ENCODE data around the gene HECTD4. TPM values are rescaled to one million over a fixed set of nuclear protein-coding genes. Genes with fewer than 3 reads are reported as not detected.

HECTD4 gene
- total RNA-seq, 1 experiment from 2014 or later: 54.5 TPM

- no peaks in the 10 kb centered on the region for H3K27me3 ChIP-seq (replicated peaks; ENCODE audit: control insufficient read depth, insufficient read depth, low read length)
- no peak for TF ChIP-seq CTCF (IDR thresholded peaks at IDR 0.05; ENCODE audit: insufficient read depth in 1 of 2, low read depth in 1 of 2, low read length in 1 of 2, severe bottlenecking in 1 of 2, unreplicated experiment in 1 of 2)
- H3K36me3 Mint-ChIP-seq (ENCODE audit: insufficient read depth, unreplicated experiment): peaks cover 40% of the 10 kb centered on the region
- no TSS peak for BruUV-seq (replicated peaks)
- H3K36me3 ChIP-seq (ENCODE audit: control insufficient read depth, insufficient read depth, low read length): peaks cover 3% of the 10 kb centered on the region; the same call in 1 of the 2 replicates
- POLR2A ChIA-PET: no interaction called here
- intact Hi-C loops (cut with micrococcal nuclease; ENCODE audit: unreplicated experiment): no loop called here
- CTCF ChIA-PET: no interaction called here
- H3K27me3 Mint-ChIP-seq (ENCODE audit: insufficient read depth, unreplicated experiment): no peaks in the 10 kb centered on the region
- no peaks in the 10 kb centered on the region for H3K9me3 Mint-ChIP-seq (ENCODE audit: unreplicated experiment)
- H3K4me1 Mint-ChIP-seq (ENCODE audit: low read depth, unreplicated experiment): no peaks in the 10 kb centered on the region
- H3K4me3 Mint-ChIP-seq (ENCODE audit: unreplicated experiment): no peak overlapping the region
- no peaks in the 10 kb centered on the region for H3K4me1 ChIP-seq
- H3K27ac Mint-ChIP-seq (ENCODE audit: unreplicated experiment): no peak overlapping the region
- no peak overlapping the region for H3K4me3 ChIP-seq (ENCODE audit: low read depth, low read length)
- DNase-seq: no peak
- H3K9me3 ChIP-seq: no peaks in the 10 kb centered on the region
These were observed 199.7 kb downstream of the HECTD4 start for GRCh38 chr12:112182499-112182898.

- no peak overlapping the region for H3K4me3 Mint-ChIP-seq (ENCODE audit: unreplicated experiment)
- H3K27me3 Mint-ChIP-seq (ENCODE audit: insufficient read depth, unreplicated experiment): no peaks in the 10 kb centered on the region
- no peak overlapping the region for H3K27ac Mint-ChIP-seq (ENCODE audit: unreplicated experiment)
These were observed 201.8 kb downstream of the HECTD4 start for GRCh38 chr12:112180422-112180821.

GRCh38 chr12:112179916-112180315, 202.3 kb downstream of the HECTD4 start:
- Mint-ChIP-seq H3K27ac (ENCODE audit: unreplicated experiment) (no peak overlapping the region), H3K4me1 (ENCODE audit: low read depth, unreplicated experiment) (no peaks in the 10 kb centered on the region), H3K4me3 (ENCODE audit: unreplicated experiment) (no peak overlapping the region), H3K36me3 (ENCODE audit: insufficient read depth, unreplicated experiment) (peaks cover 50% of the 10 kb centered on the region), H3K27me3 (ENCODE audit: insufficient read depth, unreplicated experiment) (no peaks in the 10 kb centered on the region), H3K9me3 (ENCODE audit: unreplicated experiment) (no peaks in the 10 kb centered on the region)
- DNase-seq: peak in 1 of 2 experiments; percentile 34
- CTCF ChIA-PET: interaction anchor here (0.7 kb wide), 1 partner anchor 167 kb away, joined by 3 read pairs; the partner anchor contains the start of genes ERP29 and TMEM116
- Histone ChIP-seq H3K4me1 (no peaks in the 10 kb centered on the region), H3K9me3 (no peaks in the 10 kb centered on the region), H3K27me3 (replicated peaks; ENCODE audit: control insufficient read depth, insufficient read depth, low read length) (no peaks in the 10 kb centered on the region), H3K36me3 (ENCODE audit: control insufficient read depth, insufficient read depth, low read length) (peaks cover 3% of the 10 kb centered on the region; the same call in 1 of the 2 replicates), H3K4me3 (ENCODE audit: low read depth, low read length) (no peak overlapping the region)
- peak in 1 of 2 experiments; percentile 27 for TF ChIP-seq CTCF (IDR thresholded peaks at IDR 0.05; ENCODE audit: insufficient read depth in 1 of 2, low read depth in 1 of 2, low read length in 1 of 2, severe bottlenecking in 1 of 2, unreplicated experiment in 1 of 2)
- POLR2A ChIA-PET: interaction anchor here (0.5 kb wide), 1 partner anchor 71 kb away, joined by 5 read pairs; no protein-coding TSS in a partner anchor
- intact Hi-C loops (cut with micrococcal nuclease; ENCODE audit: unreplicated experiment): no loop called here
- no TSS peak for BruUV-seq (replicated peaks)

More at GRCh38 chr12:112180422-112180821, 201.8 kb downstream of the HECTD4 start:
- BruUV-seq (replicated peaks): no TSS peak
- Mint-ChIP-seq H3K9me3 (ENCODE audit: unreplicated experiment) (no peaks in the 10 kb centered on the region), H3K36me3 (ENCODE audit: insufficient read depth, unreplicated experiment) (peaks cover 45% of the 10 kb centered on the region), H3K4me1 (ENCODE audit: low read depth, unreplicated experiment) (no peaks in the 10 kb centered on the region)
- Histone ChIP-seq H3K9me3 (no peaks in the 10 kb centered on the region), H3K27me3 (replicated peaks; ENCODE audit: control insufficient read depth, insufficient read depth, low read length) (no peaks in the 10 kb centered on the region), H3K36me3 (ENCODE audit: control insufficient read depth, insufficient read depth, low read length) (peaks cover 3% of the 10 kb centered on the region; the same call in 1 of the 2 replicates), H3K4me1 (no peaks in the 10 kb centered on the region), H3K4me3 (ENCODE audit: low read depth, low read length) (no peak overlapping the region)
- intact Hi-C loops (cut with micrococcal nuclease; ENCODE audit: unreplicated experiment): no loop called here
- POLR2A ChIA-PET: interaction anchor here (0.5 kb wide), 1 partner anchor 71 kb away, joined by 5 read pairs; no protein-coding TSS in a partner anchor
- TF ChIP-seq CTCF (IDR thresholded peaks at IDR 0.05; ENCODE audit: insufficient read depth in 1 of 2, low read depth in 1 of 2, low read length in 1 of 2, severe bottlenecking in 1 of 2, unreplicated experiment in 1 of 2): no peak
- CTCF ChIA-PET: interaction anchor here (0.7 kb wide), 1 partner anchor 167 kb away, joined by 3 read pairs; the partner anchor contains the start of genes ERP29 and TMEM116
- DNase-seq: no peak

Measured in Caco-2 (cell line).